HuH-7.5 (cell line): ENCODE results near the gene NMT2.

Source experiments
- DNase-seq: peaks from one replicate; pipeline ENCODE4 v3.0.0; 2011; ENCODE audit warnings: low spot score

Gene NMT2

GRCh38 chr10:15092855-15093408 lies 75.6 kb downstream of the NMT2 start:
- DNase-seq, result no peak

- no peak for DNase-seq
Observed at GRCh38 chr10:15091418-15091817, 77.1 kb downstream of the NMT2 start.

- DNase-seq, result peak; percentile 88
Observed at GRCh38 chr10:15088428-15089261, 79.8 kb downstream of the NMT2 start, which contains the start of gene ACBD7. ACBD7 (minus strand) TSS chr10:15088776; CDS start chr10:15088728, 48 bp downstream.

GRCh38 chr10:15084502-15084922 lies 84.0 kb downstream of the NMT2 start:
- peak; percentile 24 for DNase-seq

GRCh38 chr10:15083674-15084501 lies 84.6 kb downstream of the NMT2 start:
- no peak for DNase-seq

GRCh38 chr10:15075421-15075820 lies 93.1 kb downstream of the NMT2 start:
- DNase-seq, result no peak

- DNase-seq, result no peak
Observed at GRCh38 chr10:15072358-15072757, 96.1 kb downstream of the NMT2 start.

GRCh38 chr10:15069230-15069629 lies 99.3 kb downstream of the NMT2 start:
- DNase-seq, result no peak

GRCh38 chr10:15068802-15069201 lies 99.7 kb downstream of the NMT2 start:
- DNase-seq, result no peak

- no peak for DNase-seq
Observed at GRCh38 chr10:15067154-15067553, 101.3 kb downstream of the NMT2 start.

- no peak for DNase-seq
Observed at GRCh38 chr10:15060638-15061037, 107.9 kb downstream of the NMT2 start.

GRCh38 chr10:15059914-15060313 lies 108.6 kb downstream of the NMT2 start:
- DNase-seq, result no peak

GRCh38 chr10:15058689-15059088 lies 109.8 kb downstream of the NMT2 start:
- no peak for DNase-seq
